HG03060 (cell line): ENCODE measurements around the gene RBM25.
"Not testable (repeated sequence)": the region's sequence is repeated elsewhere in the genome, so short reads cannot be mapped to it uniquely, and the experiment has no call there.

Experiments used
- ATAC-seq: cut with Tn5 transposase; IDR thresholded peaks from one replicate; pipeline ENCODE4 v1.9.1; 2021; ENCODE audit warnings: low read depth, moderate number of reproducible peaks; ENCODE audit not compliant: unreplicated experiment

Gene RBM25

GRCh38 chr14:73058224-73058921 is at the start of gene RBM25:
Gene RBM25 (plus strand): TSS chr14:73058534. CDS start chr14:73071642, 13,108 bp downstream.
- ATAC-seq = peak; percentile 96

DNA sequence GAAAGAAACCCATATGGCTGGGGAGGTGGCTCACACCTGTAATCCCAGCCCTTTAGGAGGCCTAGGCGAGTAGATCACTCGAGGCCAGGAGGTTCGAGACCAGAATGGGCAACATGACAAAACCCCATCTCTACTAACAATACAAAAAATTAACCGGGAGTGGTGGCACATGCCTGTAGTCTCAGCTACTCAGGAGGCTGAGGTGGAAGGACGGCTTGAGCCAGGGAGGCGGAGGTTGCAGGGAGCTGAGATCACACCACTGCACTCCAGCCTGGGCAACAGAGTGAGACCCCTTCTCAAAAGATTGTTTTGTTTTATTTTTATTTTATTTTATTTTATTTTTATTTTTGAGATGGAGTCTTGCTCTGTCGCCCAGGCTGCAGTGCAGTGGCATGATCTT is 47.1 kb upstream of the RBM25 start:
- ATAC-seq = not testable (repeated sequence)

- ATAC-seq = no peak
Measured at GRCh38 chr14:73014105-73014504, 44.2 kb upstream of the RBM25 start.

GRCh38 chr14:73015552-73015951 is 42.8 kb upstream of the RBM25 start:
- ATAC-seq = not testable (repeated sequence)

DNA sequence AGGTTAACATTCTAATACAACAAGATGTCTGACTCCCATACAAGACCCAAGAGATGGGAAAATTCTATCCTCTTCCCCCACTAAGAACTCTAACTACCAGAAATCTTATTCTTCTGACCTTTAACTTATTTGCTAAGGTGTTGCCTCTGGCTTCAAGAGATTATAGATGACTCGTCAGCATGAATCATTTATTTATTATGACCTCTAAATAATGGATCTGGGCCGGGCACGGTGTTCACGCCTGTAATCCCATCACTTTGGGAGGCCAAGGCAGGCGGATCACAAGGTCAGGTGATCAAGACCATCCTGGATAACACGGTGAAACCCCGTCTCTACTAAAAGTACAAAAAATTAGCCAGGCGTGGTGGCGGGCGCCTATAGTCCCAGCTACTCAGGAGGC is 42.3 kb upstream of the RBM25 start:
- not testable (repeated sequence) for ATAC-seq

DNA sequence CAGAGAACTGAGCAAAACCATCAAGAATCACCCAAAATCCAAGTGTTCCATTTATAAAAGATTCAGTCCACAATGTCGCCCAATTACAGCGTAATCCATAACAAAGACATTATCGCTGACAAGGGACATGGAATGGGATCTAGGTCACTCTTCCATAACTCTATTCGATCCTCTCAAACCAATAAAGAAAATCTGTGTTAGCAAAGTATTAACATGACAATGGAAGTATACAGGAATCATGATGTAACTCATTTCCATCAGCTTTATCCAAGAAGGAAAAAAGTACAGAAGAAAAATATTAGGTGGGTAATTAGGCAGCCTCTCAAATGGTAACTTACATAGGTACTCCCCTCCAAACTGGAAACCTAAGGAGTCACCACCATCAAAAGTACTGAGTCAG is 36.3 kb upstream of the RBM25 start:
- no peak for ATAC-seq

DNA sequence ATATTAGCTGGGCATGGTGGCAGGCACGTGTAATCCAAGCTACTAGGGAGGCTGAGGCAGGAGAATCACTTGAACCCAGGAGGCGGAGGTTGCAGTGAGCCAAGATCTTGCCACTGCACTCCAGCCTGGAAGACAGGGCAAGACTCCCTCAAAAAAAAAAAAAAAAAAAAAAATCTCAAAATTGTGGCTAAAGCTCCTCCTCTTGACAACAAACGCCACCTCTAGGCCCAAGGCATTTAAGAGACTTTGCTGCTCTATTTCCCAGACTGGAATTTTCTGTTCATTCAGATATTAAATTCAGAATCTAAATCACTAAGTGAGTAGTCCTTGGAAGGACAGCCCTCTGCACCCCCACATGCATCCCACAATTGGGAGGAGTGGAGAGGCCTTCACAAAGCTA is 32.8 kb upstream of the RBM25 start:
- ATAC-seq = no peak

DNA sequence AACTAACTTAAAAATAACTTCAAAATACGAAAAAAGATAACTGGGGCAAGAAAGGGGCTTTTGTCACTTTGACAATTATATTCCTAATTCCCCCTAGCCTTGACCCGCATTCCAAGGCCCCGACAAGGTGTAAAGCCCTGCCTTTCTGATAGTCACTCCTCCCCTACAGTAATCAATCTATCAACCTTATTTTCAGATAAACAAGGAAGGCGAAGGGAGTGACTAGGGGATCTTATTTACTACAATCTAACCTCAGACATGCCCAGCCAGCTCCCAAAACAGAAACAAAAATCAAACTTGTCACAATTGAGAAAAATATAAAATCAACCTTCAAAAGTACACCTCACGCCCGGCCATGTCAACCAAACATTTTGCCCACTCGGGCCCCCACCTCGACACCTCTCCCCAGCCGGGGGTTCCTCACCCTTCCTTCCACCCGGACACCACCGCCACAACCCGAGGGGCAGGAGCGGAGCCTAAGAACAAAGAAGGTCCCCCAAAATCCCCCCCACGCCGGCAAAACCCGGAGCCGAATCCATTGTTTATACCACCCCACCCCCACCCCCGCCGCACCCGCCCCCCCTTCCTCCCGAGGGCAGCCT is 32.0 kb upstream of the RBM25 start:
- ATAC-seq = no peak

- peak; percentile 96 for ATAC-seq
Measured at GRCh38 chr14:73026845-73027542, 31.3 kb upstream of the RBM25 start, which contains the start of gene ZFYVE1. Gene ZFYVE1 (minus strand): TSS chr14:73027106. CDS start chr14:73024508, 2,598 bp downstream.

DNA sequence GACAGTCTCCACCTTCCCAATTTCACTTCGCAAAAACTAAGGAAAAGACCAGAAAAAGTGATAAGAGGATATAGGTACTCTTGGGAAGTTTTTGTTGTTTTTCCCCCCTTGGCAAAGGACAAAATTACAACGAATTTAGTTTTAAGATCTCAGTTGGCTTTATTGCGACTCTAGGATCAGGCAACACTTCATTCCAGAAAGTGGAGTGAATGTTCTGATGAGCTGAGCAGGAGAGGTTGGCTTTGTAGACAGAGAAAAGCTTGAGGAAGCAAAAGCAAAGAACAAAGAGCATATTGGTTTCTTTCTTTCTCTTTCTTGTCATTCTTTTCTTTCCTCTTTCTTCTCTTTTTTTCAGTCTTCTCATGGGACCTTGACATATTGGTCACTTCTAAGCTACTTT is 30.8 kb upstream of the RBM25 start:
- no peak for ATAC-seq

DNA sequence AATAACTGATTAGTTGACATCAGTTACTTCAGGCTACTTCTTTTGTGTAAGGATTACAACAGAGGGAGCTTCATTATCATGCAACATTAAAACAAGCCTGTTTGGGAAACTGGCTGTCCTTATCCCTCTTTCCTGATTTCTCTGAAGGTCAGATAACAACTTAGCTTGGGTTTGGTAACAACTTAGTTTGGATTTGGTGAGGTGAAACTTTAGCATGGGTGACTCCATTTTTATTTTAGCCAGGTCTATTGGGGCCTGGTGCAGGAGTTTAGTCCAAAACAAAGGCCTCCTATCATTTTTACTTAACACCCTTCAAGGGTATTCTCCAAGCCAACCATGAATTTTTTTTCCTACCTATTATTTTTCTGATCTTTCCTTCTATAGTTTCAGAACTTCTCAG is 30.4 kb upstream of the RBM25 start:
- ATAC-seq = no peak

DNA sequence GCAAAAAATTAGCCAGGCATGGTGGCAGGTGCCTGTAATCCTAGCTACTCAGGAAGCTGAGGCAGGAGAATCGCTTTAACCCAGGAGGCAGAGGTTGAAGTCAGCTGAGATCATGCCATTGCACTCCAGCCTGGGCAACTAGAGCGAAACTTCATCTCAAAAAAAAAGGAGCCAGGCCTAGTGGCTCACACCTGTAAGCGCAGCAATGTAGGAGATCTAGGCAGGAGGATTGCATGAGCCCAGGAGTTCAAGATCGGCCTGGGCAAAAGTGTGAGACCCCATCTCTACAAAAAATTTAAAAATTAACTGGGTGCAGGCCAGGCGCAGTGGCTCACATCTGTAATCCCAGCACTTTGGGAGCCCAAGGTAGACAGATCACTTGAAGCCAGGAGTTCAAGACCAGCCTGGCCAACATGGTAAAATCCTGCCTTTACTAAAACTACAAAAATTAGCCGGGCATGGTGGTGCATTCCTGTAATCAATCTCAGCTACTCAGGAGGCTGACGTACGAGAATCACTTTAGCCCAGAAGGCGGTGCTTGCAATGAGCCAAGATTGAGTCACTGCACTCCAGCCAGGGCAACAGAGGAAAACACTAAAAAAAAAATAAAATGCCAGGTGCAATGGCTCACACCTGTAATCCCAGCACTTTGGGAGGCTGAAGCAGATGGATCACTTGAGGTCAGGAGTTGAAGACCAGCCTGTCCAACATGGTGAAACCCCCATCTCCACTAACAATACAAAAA is 21.5 kb upstream of the RBM25 start:
- ATAC-seq = not testable (repeated sequence)

DNA sequence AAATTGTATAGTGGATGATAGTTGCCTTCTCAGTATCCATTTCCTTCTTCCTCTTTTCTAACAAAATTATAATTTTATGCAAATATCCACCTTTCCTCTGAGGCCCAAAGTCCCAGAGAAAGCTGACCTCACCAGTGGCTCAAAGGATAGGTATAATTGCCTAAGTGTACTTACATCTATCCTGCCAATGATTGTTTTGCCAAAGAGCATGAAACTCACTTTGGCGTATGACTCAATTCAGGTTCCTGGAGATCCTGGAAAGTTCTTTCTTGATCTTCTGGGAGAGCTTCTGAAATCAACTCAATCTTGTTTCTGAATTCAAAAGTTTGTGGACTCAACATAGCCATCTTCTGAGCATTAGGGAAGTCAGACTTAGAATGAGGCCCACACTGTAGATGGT is 10.5 kb upstream of the RBM25 start:
- ATAC-seq = no peak

GRCh38 chr14:73049428-73049827 is 8.9 kb upstream of the RBM25 start:
- no peak for ATAC-seq

DNA sequence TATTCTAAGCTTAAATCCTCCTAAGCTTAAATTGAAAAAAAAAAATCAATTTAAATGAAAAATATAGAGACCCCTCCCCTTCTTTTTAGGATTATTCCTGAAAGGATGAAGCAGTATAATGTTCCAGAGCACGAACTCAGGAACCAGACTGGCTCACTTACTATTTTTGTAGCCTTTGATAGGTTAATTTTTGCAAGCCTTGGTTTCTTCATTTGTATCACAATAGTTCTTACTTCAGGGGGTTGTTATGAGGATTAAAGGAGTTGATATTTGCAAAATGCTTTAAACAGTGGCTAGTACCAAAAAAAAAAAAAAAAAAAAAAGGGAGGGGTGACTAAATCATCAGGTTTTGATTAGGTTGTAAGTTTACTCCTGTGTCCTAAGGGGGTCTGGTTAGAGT is 3.1 kb upstream of the RBM25 start:
- no peak for ATAC-seq

DNA sequence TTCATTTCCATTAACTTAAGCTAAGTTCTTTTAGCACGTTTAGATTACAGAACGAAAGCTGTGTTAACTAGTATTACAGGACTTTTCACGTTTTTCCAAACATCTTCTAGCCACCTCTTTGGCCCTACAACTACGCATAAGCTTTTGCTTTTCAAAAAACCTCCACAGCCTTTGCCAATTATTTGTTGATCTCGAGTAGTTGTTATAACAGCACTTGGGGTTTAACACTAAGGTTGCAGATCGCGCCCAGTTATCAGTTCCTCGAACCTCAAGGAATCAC is 450 bp upstream of the RBM25 start:
- no peak for ATAC-seq

GRCh38 chr14:73058922-73059673 is 764 bp downstream of the RBM25 start:
- peak; percentile 4 for ATAC-seq

GRCh38 chr14:73069585-73069984 is 11.3 kb downstream of the RBM25 start:
- no peak for ATAC-seq

- ATAC-seq = no peak
Measured at GRCh38 chr14:73091044-73091443, 32.7 kb downstream of the RBM25 start.

DNA sequence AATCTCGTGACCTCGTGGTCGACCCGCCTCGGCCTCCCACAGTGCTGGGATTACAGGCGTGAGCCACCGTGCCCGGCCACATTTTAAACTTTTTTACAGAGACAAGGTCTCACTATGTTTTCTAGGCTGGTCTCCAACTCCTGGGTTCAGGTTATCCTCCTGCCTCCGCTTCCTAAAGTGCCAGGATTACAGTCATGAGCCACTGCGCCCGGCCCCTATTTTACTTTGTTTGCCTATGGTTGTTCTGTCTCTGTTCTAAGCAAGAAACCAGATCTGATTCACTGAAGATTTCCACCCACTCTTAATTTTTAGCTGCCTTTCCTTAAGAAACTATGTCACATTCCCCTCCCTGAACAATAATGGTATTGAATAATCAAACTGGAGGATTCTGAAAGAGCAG is 39.1 kb downstream of the RBM25 start:
- no peak for ATAC-seq

GRCh38 chr14:73100334-73100733 is 42.0 kb downstream of the RBM25 start:
- ATAC-seq = no peak
